Activated naive CD4-positive, alpha-beta T cell treated with anti-CD3 and anti-CD28 coated beads, Interleukin-2, amount 10 ng/mL, durations not matched to agents 7 days and 5 days (primary cell): ENCODE measurements around the gene KLF11.
A peak's percentile ranks its signal among the peaks of the same experiment; 100 is the strongest.
"Not testable (repeated sequence)": the region's sequence is repeated elsewhere in the genome, so short reads cannot be mapped to it uniquely, and the experiment has no call there.

Experiments used
- CTCF ChIA-PET: fragments of 350-600 bp; sonication (Branson Sonifier 250); formaldehyde crosslinking; loops from one replicate; lab custom pipeline; 2021; ENCODE audit warnings: antibody characterized with exemption; lab: Charles Lee
- DNase-seq: peaks from one replicate; pipeline ENCODE4 v3.0.0-alpha.2; 2020
- H3K27ac Mint-ChIP-seq: one replicate; pipeline ENCODE4 v1.8.0; 2021; ENCODE audit warnings: mild to moderate bottlenecking, moderate library complexity, mixed read lengths
- H3K27me3 Mint-ChIP-seq: one replicate; pipeline ENCODE4 v1.8.0; 2021; ENCODE audit warnings: mild to moderate bottlenecking, mixed read lengths
- H3K36me3 Mint-ChIP-seq: one replicate; pipeline ENCODE4 v1.8.0; 2021; ENCODE audit warnings: mixed read lengths
- H3K4me1 Mint-ChIP-seq: one replicate; pipeline ENCODE4 v1.8.0; 2021; ENCODE audit warnings: mixed read lengths
- H3K4me3 Mint-ChIP-seq: one replicate; pipeline ENCODE4 v1.8.0; 2021; ENCODE audit warnings: mild to moderate bottlenecking, moderate library complexity, mixed read lengths
- H3K9me3 Mint-ChIP-seq: one replicate; pipeline ENCODE4 v1.8.0; 2021; ENCODE audit warnings: mixed read lengths

Gene KLF11

GRCh38 chr2:10091182-10091888 lies 48.0 kb downstream of the KLF11 start:
- H3K27me3 Mint-ChIP-seq: peaks cover 99% of the 10 kb centered on the region
- peaks cover 13% of the 10 kb centered on the region for H3K4me1 Mint-ChIP-seq
- peaks cover 5% of the 10 kb centered on the region for H3K36me3 Mint-ChIP-seq
- DNase-seq: peak; percentile 47
- peaks cover 4% of the 10 kb centered on the region for H3K9me3 Mint-ChIP-seq
- H3K27ac Mint-ChIP-seq: no peak overlapping the region
- CTCF ChIA-PET: interaction anchor here (1.0 to 5.1 kb wide), 4 partner anchors 15 to 344 kb away, joined by 3 to 48 read pairs (median 5); no protein-coding TSS in a partner anchor
- H3K4me3 Mint-ChIP-seq: peak overlapping the region; percentile 40

DNA sequence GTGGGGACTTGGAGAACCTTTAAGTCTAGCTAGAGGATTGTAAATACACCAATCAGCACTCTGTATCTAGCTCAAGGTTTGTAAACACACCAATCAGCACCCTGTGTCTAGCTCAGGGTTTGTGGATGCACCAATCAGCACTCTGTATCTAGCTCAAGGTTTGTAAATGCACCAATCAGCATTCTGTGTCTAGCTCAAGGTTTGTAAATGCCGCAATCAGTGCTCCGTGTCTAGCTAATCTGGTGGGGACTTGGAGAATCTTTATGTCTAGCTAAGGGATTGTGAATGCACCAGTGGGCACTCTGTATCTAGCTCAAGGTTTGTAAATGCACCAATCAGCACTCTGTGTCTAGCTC lies 48.5 kb downstream of the KLF11 start:
- not testable (repeated sequence) for H3K36me3 Mint-ChIP-seq, H3K4me3 Mint-ChIP-seq, H3K27ac Mint-ChIP-seq, DNase-seq, H3K9me3 Mint-ChIP-seq
- H3K4me1 Mint-ChIP-seq: peaks cover 13% of the 10 kb centered on the region
- CTCF ChIA-PET: interaction anchor here (0.6 to 5.1 kb wide), 5 partner anchors 15 to 343 kb away, joined by 3 to 48 read pairs (median 4); no protein-coding TSS in a partner anchor
- peaks cover 97% of the 10 kb centered on the region for H3K27me3 Mint-ChIP-seq

GRCh38 chr2:10094271-10094814 lies 51.0 kb downstream of the KLF11 start:
- peaks cover 90% of the 10 kb centered on the region for H3K27me3 Mint-ChIP-seq
- H3K9me3 Mint-ChIP-seq: peaks cover 4% of the 10 kb centered on the region
- DNase-seq: no peak
- CTCF ChIA-PET: interaction anchor here (0.6 to 5.1 kb wide), 5 partner anchors 21 to 341 kb away, joined by 3 to 83 read pairs (median 3); no protein-coding TSS in a partner anchor
- no peak overlapping the region for H3K27ac Mint-ChIP-seq
- peaks cover 18% of the 10 kb centered on the region for H3K4me1 Mint-ChIP-seq
- no peak overlapping the region for H3K4me3 Mint-ChIP-seq
- peaks cover 5% of the 10 kb centered on the region for H3K36me3 Mint-ChIP-seq

GRCh38 chr2:10095175-10095574 lies 51.8 kb downstream of the KLF11 start:
- no peak overlapping the region for H3K4me3 Mint-ChIP-seq
- peaks cover 90% of the 10 kb centered on the region for H3K27me3 Mint-ChIP-seq

GRCh38 chr2:10096641-10097040 lies 53.3 kb downstream of the KLF11 start:
- Mint-ChIP-seq H3K27me3 (peaks cover 81% of the 10 kb centered on the region), H3K36me3 (peaks cover 5% of the 10 kb centered on the region), H3K4me3 (no peak overlapping the region), H3K9me3 (peaks cover 4% of the 10 kb centered on the region), H3K4me1 (peaks cover 12% of the 10 kb centered on the region), H3K27ac (no peak overlapping the region)
- CTCF ChIA-PET: interaction anchor here (0.5 to 5.1 kb wide), 19 partner anchors 8 to 334 kb away, joined by 3 to 83 read pairs (median 5); partner anchors contain the start of gene CYS1
- no peak for DNase-seq

More at GRCh38 chr2:10095175-10095574, 51.8 kb downstream of the KLF11 start:
- Mint-ChIP-seq H3K9me3 (peaks cover 4% of the 10 kb centered on the region), H3K27ac (no peak overlapping the region), H3K36me3 (peaks cover 5% of the 10 kb centered on the region), H3K4me1 (peaks cover 18% of the 10 kb centered on the region)
- no peak for DNase-seq
- CTCF ChIA-PET: interaction anchor here (0.6 to 5.1 kb wide), 6 partner anchors 12 to 340 kb away, joined by 3 to 83 read pairs (median 6); no protein-coding TSS in a partner anchor

DNA sequence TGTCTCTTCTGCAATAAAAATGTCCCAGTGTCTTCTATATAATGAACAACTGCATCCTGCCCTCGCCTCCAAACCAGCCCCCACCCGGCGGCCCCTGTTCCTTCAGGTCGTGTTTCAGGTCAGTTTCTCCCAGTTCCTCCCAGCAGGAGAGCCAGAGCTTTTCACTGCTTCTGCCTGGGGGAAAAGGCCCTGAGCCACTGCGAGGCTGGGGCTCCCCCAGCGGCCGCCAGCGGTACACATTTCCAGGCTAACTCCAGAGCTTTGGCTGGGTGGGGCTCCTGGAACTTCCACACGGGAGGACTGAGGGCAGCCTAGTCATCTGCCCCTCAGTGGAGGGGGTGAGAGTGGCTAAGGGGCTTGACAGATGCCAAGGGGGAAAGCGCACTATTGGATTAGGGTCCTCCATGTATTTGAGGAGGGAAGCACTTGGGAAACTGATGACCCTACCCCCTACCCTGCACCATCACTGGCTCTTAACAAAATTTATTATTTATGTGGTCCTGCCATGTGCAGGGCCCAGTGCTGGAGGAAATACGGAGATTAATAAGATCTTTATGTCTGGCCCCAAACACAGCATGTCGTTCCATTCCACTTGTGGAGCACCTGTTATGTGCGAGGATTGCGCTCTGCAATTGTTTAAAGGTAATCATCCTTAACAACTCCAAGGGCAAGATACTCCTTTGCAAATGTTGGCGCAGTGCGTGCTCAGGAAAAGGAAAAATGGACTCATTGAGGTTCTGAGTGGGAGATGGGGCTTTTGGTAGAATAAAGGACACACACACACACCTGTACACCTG lies 54.2 kb downstream of the KLF11 start:
- Mint-ChIP-seq H3K36me3 (no peaks in the 10 kb centered on the region), H3K27ac (no peak overlapping the region), H3K9me3 (no peaks in the 10 kb centered on the region), H3K4me3 (no peak overlapping the region), H3K27me3 (peaks cover 78% of the 10 kb centered on the region), H3K4me1 (peaks cover 6% of the 10 kb centered on the region)
- CTCF ChIA-PET: interaction anchor here (0.8 to 5.1 kb wide), 16 partner anchors 9 to 341 kb away, joined by 3 to 83 read pairs (median 6); partner anchors contain the start of gene CYS1
- DNase-seq: peak; percentile 51

- no peaks in the 10 kb centered on the region for H3K36me3 Mint-ChIP-seq
- DNase-seq: no peak
- H3K9me3 Mint-ChIP-seq: no peaks in the 10 kb centered on the region
- no peak overlapping the region for H3K4me3 Mint-ChIP-seq
- CTCF ChIA-PET: interaction anchor here (0.7 to 4.4 kb wide), 2 partner anchors 28 to 310 kb away, joined by 3 to 20 read pairs; no protein-coding TSS in a partner anchor
- peaks cover 5% of the 10 kb centered on the region for H3K4me1 Mint-ChIP-seq
- no peak overlapping the region for H3K27ac Mint-ChIP-seq
- peaks cover 64% of the 10 kb centered on the region for H3K27me3 Mint-ChIP-seq
Observed at GRCh38 chr2:10101491-10101890, 58.1 kb downstream of the KLF11 start.

DNA sequence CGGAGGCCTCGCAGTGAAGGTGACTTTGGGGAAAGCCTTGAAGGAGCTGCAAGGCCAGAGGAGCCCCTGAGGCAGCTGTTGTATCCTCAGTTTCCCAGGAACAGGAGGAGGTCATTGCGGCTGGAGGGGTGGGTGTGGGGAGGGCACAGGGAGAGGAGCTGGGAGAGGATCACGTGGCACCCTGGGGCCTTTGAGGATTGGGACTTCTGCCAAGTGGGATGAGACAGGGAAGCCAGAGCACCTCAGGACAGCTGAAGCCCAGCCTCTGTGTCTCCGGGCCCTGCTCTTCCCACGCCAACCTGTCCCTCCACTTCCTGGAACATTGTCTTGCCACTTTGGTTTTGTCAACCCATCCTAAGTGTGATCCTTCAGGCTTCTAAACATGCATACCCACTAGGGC lies 59.8 kb downstream of the KLF11 start:
- no peak for DNase-seq
- H3K27me3 Mint-ChIP-seq: peaks cover 53% of the 10 kb centered on the region
- CTCF ChIA-PET: interaction anchor here (4.4 kb wide), 1 partner anchor 30 kb away, joined by 20 read pairs; no protein-coding TSS in a partner anchor
- no peak overlapping the region for H3K27ac Mint-ChIP-seq
- peaks cover 6% of the 10 kb centered on the region for H3K36me3 Mint-ChIP-seq
- H3K9me3 Mint-ChIP-seq: peaks cover 6% of the 10 kb centered on the region
- H3K4me3 Mint-ChIP-seq: no peak overlapping the region
- H3K4me1 Mint-ChIP-seq: no peaks in the 10 kb centered on the region
